IPS-18a (cell line): Measurements from ENCODE around the gene NR4A2.

Source experiments
- H3K27ac ChIP-seq: one replicate; pipeline ENCODE4 v1.5.1; 2013; ENCODE audit warnings: low read length
- H3K27me3 ChIP-seq: one replicate; pipeline ENCODE4 v1.6.1; 2013; ENCODE audit warnings: mild to moderate bottlenecking, low read length; ENCODE audit not compliant: control insufficient read depth, insufficient read depth
- H3K36me3 ChIP-seq: one replicate; pipeline ENCODE4 v1.6.1; 2013; ENCODE audit warnings: low read depth, low read length; ENCODE audit not compliant: control insufficient read depth
- H3K4me1 ChIP-seq: one replicate; pipeline ENCODE4 v1.6.1; 2013; ENCODE audit warnings: low read depth, low read length; ENCODE audit not compliant: control insufficient read depth
- H3K4me3 ChIP-seq: one replicate; pipeline ENCODE4 v1.5.1; 2013; ENCODE audit warnings: low read length
- H3K9ac ChIP-seq: one replicate; pipeline ENCODE4 v1.6.1; 2013; ENCODE audit warnings: mild to moderate bottlenecking, low read length, moderate library complexity
- H3K9me3 ChIP-seq: one replicate; pipeline ENCODE4 v1.6.1; 2013; ENCODE audit warnings: low read depth, low read length; ENCODE audit not compliant: control insufficient read depth

NR4A2 gene

GRCh38 chr2:156332534-156333273 is at the start of gene NR4A2:
NR4A2 (minus strand) TSS chr2:156332721; CDS start chr2:156330186, 2,535 bp downstream.
- Histone ChIP-seq H3K27ac (peak within 1 kb of the TSS; percentile 39), H3K9ac (peak within 1 kb of the TSS; percentile 72), H3K27me3 (peaks cover 18% of the 10 kb centered on the region)

GRCh38 chr2:156380117-156380645 is 47.7 kb upstream of the NR4A2 start:
- no peak overlapping the region for H3K4me3 ChIP-seq
- H3K27me3 ChIP-seq = no peaks in the 10 kb centered on the region

More at GRCh38 chr2:156332534-156333273, at the start of gene NR4A2:
- Histone ChIP-seq H3K9me3 (no peaks in the 10 kb centered on the region), H3K4me3 (peak within 1 kb of the TSS; percentile 87), H3K4me1 (peaks cover 12% of the 10 kb centered on the region), H3K36me3 (no peaks in the 10 kb centered on the region)

GRCh38 chr2:156379714-156380113 is 47.2 kb upstream of the NR4A2 start:
- Histone ChIP-seq H3K9ac (no peak overlapping the region), H3K4me1 (peaks cover 13% of the 10 kb centered on the region), H3K27me3 (no peaks in the 10 kb centered on the region), H3K36me3 (no peaks in the 10 kb centered on the region), H3K4me3 (no peak overlapping the region), H3K9me3 (no peaks in the 10 kb centered on the region), H3K27ac (no peak overlapping the region)

More at GRCh38 chr2:156380117-156380645, 47.7 kb upstream of the NR4A2 start:
- peaks cover 13% of the 10 kb centered on the region for H3K4me1 ChIP-seq
- no peaks in the 10 kb centered on the region for H3K36me3 ChIP-seq
- no peak overlapping the region for H3K9ac ChIP-seq
- no peak overlapping the region for H3K27ac ChIP-seq
- no peaks in the 10 kb centered on the region for H3K9me3 ChIP-seq

DNA sequence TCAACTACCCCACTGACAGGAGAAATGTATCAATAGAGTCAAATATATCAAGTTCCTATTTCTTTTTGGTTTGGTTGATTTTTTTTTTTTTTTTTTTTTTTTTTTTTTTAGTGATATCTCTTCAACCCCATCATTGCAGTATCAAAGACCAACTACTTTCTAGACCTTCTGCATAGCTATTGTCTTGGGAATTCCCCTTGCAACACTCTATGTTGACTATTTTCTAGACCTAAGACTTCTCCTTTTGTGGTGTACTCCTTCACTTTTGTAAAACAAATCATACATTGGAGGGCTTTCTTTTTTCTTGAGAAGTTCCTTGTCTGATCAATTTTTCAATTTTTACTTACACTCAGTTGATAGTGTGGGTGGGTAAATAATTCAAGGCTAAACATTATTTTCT is 46.5 kb upstream of the NR4A2 start:
- Histone ChIP-seq H3K9ac (no peak overlapping the region), H3K9me3 (no peaks in the 10 kb centered on the region), H3K36me3 (no peaks in the 10 kb centered on the region), H3K4me3 (no peak overlapping the region), H3K27ac (no peak overlapping the region), H3K27me3 (no peaks in the 10 kb centered on the region), H3K4me1 (peaks cover 13% of the 10 kb centered on the region)

GRCh38 chr2:156366753-156367152 is 34.2 kb upstream of the NR4A2 start:
- Histone ChIP-seq H3K9me3 (no peaks in the 10 kb centered on the region), H3K9ac (no peak overlapping the region), H3K27ac (no peak overlapping the region), H3K27me3 (no peaks in the 10 kb centered on the region), H3K4me1 (no peaks in the 10 kb centered on the region), H3K4me3 (no peak overlapping the region), H3K36me3 (no peaks in the 10 kb centered on the region)

- H3K27ac ChIP-seq = no peak overlapping the region
- H3K4me3 ChIP-seq = no peak overlapping the region
- H3K27me3 ChIP-seq = no peaks in the 10 kb centered on the region
- no peaks in the 10 kb centered on the region for H3K9me3 ChIP-seq
- H3K36me3 ChIP-seq = no peaks in the 10 kb centered on the region
- H3K9ac ChIP-seq = no peak overlapping the region
- H3K4me1 ChIP-seq = no peaks in the 10 kb centered on the region
Measured at GRCh38 chr2:156363141-156363540, 30.6 kb upstream of the NR4A2 start.

- Histone ChIP-seq H3K27ac (no peak overlapping the region), H3K9me3 (no peaks in the 10 kb centered on the region), H3K27me3 (no peaks in the 10 kb centered on the region), H3K4me1 (no peaks in the 10 kb centered on the region), H3K4me3 (no peak overlapping the region), H3K9ac (no peak overlapping the region), H3K36me3 (no peaks in the 10 kb centered on the region)
Measured at GRCh38 chr2:156356014-156356754, 23.7 kb upstream of the NR4A2 start.

DNA sequence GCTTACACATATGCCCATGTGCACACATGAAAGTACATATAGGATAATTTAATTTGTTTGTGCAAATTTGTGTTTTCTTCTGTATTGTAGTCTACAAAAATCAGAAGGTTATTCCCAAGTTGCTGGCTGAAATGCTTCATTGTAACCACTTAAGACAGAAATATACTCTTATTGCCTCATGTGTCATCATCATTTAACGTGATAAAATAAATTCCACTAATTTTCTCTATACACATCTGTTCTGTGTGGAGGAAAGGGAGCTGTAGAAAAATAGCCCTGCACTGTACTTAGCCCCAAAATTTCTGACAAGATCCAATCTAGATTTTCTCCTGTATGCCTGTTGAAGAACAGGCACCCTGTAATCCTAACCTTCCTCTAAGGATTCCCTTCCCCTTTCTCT is 20.4 kb upstream of the NR4A2 start:
- no peaks in the 10 kb centered on the region for H3K27me3 ChIP-seq
- no peaks in the 10 kb centered on the region for H3K36me3 ChIP-seq
- no peaks in the 10 kb centered on the region for H3K4me1 ChIP-seq
- H3K27ac ChIP-seq = no peak overlapping the region
- H3K9me3 ChIP-seq = no peaks in the 10 kb centered on the region
- no peak overlapping the region for H3K9ac ChIP-seq
- H3K4me3 ChIP-seq = no peak overlapping the region

DNA sequence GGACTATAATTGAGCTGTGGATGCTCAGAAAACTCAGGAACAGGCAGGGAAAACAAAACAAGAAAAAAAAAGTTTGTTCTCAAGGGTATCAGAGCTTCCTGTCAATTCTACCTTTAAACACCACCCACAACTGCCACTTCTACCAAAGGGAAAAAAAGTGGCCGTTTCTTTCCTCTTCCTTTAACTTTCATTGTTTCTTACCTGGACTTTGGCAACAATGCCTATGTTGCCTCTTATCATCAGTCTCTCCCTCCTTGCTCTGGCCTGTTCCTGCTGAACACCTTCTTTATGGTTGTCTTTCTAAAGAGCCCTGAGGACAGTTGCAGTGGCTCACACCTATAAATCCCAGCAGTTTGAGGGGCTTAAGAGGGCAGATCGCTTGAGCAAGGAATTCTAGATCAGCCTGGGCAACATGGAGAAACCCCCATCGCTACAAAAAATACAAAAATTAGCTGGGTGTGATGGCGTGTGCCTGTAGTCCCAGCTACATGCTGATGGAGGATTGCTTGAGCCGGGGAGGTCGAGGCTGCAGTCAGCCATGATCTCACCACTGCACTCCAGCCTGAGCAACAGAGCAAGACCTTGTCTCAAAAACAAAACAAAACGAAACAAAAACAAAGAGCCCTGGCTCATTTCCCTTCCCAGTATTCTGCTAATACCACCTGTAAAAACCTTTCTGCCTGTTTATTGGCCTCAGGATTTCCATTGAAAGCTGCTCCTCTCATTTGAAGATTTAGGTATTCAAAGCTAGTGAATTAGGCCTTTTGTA is 18.0 kb upstream of the NR4A2 start:
- Histone ChIP-seq H3K4me3 (no peak overlapping the region), H3K9ac (no peak overlapping the region), H3K27ac (no peak overlapping the region), H3K4me1 (peaks cover 4% of the 10 kb centered on the region), H3K36me3 (no peaks in the 10 kb centered on the region), H3K9me3 (no peaks in the 10 kb centered on the region), H3K27me3 (no peaks in the 10 kb centered on the region)

- Histone ChIP-seq H3K4me3 (no peak overlapping the region), H3K27ac (no peak overlapping the region), H3K9me3 (no peaks in the 10 kb centered on the region), H3K27me3 (no peaks in the 10 kb centered on the region), H3K9ac (no peak overlapping the region), H3K36me3 (no peaks in the 10 kb centered on the region), H3K4me1 (peaks cover 4% of the 10 kb centered on the region)
Measured at GRCh38 chr2:156349605-156350004, 17.1 kb upstream of the NR4A2 start.

- Histone ChIP-seq H3K9me3 (no peaks in the 10 kb centered on the region), H3K9ac (no peak overlapping the region), H3K27ac (no peak overlapping the region), H3K4me1 (peaks cover 4% of the 10 kb centered on the region), H3K27me3 (no peaks in the 10 kb centered on the region), H3K36me3 (no peaks in the 10 kb centered on the region), H3K4me3 (no peak overlapping the region)
Measured at GRCh38 chr2:156349161-156349560, 16.6 kb upstream of the NR4A2 start.
